Measurements from ENCODE around the gene OR6C68. TPM values are rescaled to one million over a fixed set of nuclear protein-coding genes. Genes with fewer than 3 reads are reported as not detected.

Gene OR6C68
- total RNA-seq, 6 experiments from 2014 or later = not detected

- 77% methylated on average over 5 of the region's 5 CpGs for WGBS (ENCODE audit: insufficient coverage, low coverage, low lambda C conversion rate, missing lambda C conversion rate)
Measured at GRCh38 chr12:55495490-55495889, 3.3 kb downstream of the OR6C68 start.

DNA sequence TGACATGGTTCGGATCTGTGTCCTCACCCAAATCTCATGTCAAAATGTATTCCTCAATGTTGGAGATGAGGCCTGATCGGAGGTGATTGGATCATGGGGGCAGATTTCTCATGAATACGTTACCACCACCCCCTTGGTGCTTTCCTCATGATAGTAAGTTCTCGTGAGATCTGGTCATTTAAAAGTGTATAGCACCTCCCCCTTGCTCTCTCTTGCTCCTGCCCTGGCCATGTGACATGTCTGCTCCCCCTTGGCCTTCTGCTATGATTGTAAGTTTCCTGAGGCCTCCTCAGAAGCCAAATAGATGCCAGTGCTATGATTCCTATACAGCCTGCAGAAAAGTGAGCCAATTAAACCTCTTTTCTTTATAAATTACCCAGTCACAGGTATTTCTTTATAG is 7.1 kb downstream of the OR6C68 start:
- DNase-seq (no peak), ATAC-seq (no peak)
- 62% methylated on average over 4 of the region's 4 CpGs for WGBS (ENCODE audit: insufficient coverage, low coverage, low lambda C conversion rate, missing lambda C conversion rate)
- Histone ChIP-seq H3K4me3 (no peak overlapping the region), H3K27ac (no peak overlapping the region), H3K9me3 (no peaks in the 10 kb centered on the region), H3K36me3 (no peaks in the 10 kb centered on the region), H3K4me1 (no peaks in the 10 kb centered on the region), H3K27me3 (no peaks in the 10 kb centered on the region)
- intact Hi-C loops (cut with DNase I) = no loop called here
- no peak for TF ChIP-seq POLR2A (IDR thresholded peaks at IDR 0.05)
- no peak for TF ChIP-seq CTCF (IDR thresholded peaks at IDR 0.05)

More at GRCh38 chr12:55495490-55495889, 3.3 kb downstream of the OR6C68 start:
- Histone ChIP-seq H3K27ac (no peak overlapping the region), H3K36me3 (no peaks in the 10 kb centered on the region), H3K27me3 (no peaks in the 10 kb centered on the region), H3K4me1 (no peaks in the 10 kb centered on the region), H3K4me3 (no peak overlapping the region), H3K9me3 (no peaks in the 10 kb centered on the region)
- TF ChIP-seq CTCF (IDR thresholded peaks at IDR 0.05) (no peak), POLR2A (IDR thresholded peaks at IDR 0.05) (no peak)
- ATAC-seq (no peak), DNase-seq (no peak)
- intact Hi-C loops (cut with DNase I) = no loop called here

- Histone ChIP-seq H3K4me1 (no peaks in the 10 kb centered on the region), H3K27ac (no peak overlapping the region), H3K4me3 (no peak overlapping the region), H3K9me3 (no peaks in the 10 kb centered on the region), H3K36me3 (no peaks in the 10 kb centered on the region), H3K27me3 (no peaks in the 10 kb centered on the region)
- intact Hi-C loops (cut with DNase I) = no loop called here
- TF ChIP-seq POLR2A (IDR thresholded peaks at IDR 0.05) = no peak
- TF ChIP-seq CTCF (IDR thresholded peaks at IDR 0.05) = no peak
- DNase-seq (no peak), ATAC-seq (peak; percentile 31 to 72 (median 44))
- WGBS (ENCODE audit: insufficient coverage, low coverage, low lambda C conversion rate, missing lambda C conversion rate) = 19% methylated on average over 2 of the region's 2 CpGs
Measured at GRCh38 chr12:55499810-55500252, 7.7 kb downstream of the OR6C68 start.

- DNase-seq = no peak
- H3K27me3 ChIP-seq = no peaks in the 10 kb centered on the region
- intact Hi-C loops (cut with DNase I) = no loop called here
- WGBS (ENCODE audit: insufficient coverage, low coverage, low lambda C conversion rate, missing lambda C conversion rate) = 18% methylated on average over 2 of the region's 2 CpGs
- H3K27ac ChIP-seq = no peak overlapping the region
- H3K4me1 ChIP-seq = no peaks in the 10 kb centered on the region
- TF ChIP-seq POLR2A (IDR thresholded peaks at IDR 0.05) (no peak), CTCF (IDR thresholded peaks at IDR 0.05) (no peak)
- H3K36me3 ChIP-seq = no peaks in the 10 kb centered on the region
- no peak for ATAC-seq
- H3K4me3 ChIP-seq = no peak overlapping the region
- H3K9me3 ChIP-seq = no peaks in the 10 kb centered on the region
Measured at GRCh38 chr12:55501601-55502000, 9.4 kb downstream of the OR6C68 start.

GRCh38 chr12:55515696-55516095 is 23.5 kb downstream of the OR6C68 start:
- intact Hi-C loops (cut with DNase I) = no loop called here

More at GRCh38 chr12:55515696-55516095, 23.5 kb downstream of the OR6C68 start:
- no peak overlapping the region for H3K27ac ChIP-seq
- 38% methylated on average over 1 of the region's 1 CpG for WGBS (ENCODE audit: insufficient coverage, low coverage, low lambda C conversion rate, missing lambda C conversion rate)
- no peaks in the 10 kb centered on the region for H3K27me3 ChIP-seq
- ATAC-seq (no peak), DNase-seq (no peak)
- H3K36me3 ChIP-seq = no peaks in the 10 kb centered on the region
- H3K4me3 ChIP-seq = no peak overlapping the region
- no peaks in the 10 kb centered on the region for H3K4me1 ChIP-seq
- TF ChIP-seq POLR2A (IDR thresholded peaks at IDR 0.05) (no peak), CTCF (IDR thresholded peaks at IDR 0.05) (no peak)
- H3K9me3 ChIP-seq = no peaks in the 10 kb centered on the region

Data from right lobe of liver (tissue), 6 donors.